Neural cell (in vitro differentiated cells): ENCODE data around the gene SUSD3. TPM values are rescaled to one million over a fixed set of nuclear protein-coding genes. Genes with fewer than 3 reads are reported as not detected.

Experiments used
- H2AFZ ChIP-seq: fragments of 200-600, 300-800 bp; sonication (generic), shearing (Covaris generic); 2 replicates; pipeline ENCODE4 v1.6.0; 2014; ENCODE audit warnings: low read depth, mild to moderate bottlenecking, antibody characterized with exemption, low read length, moderate library complexity
- H3F3A ChIP-seq: fragments of 200-600 bp; shearing (Covaris generic); 2 replicates; pipeline ENCODE4 v1.6.1; 2016; ENCODE audit warnings: mild to moderate bottlenecking, moderate library complexity, mixed read lengths, antibody characterized with exemption, low read length; ENCODE audit not compliant: insufficient read depth, poor library complexity, severe bottlenecking
- H3K27ac ChIP-seq: fragments of 200-600, 300-800 bp; sonication (generic), shearing (Covaris generic); 2 replicates; pipeline ENCODE4 v1.5.1; 2014; ENCODE audit warnings: mild to moderate bottlenecking, low read length, moderate library complexity
- H3K27me3 ChIP-seq: fragments of 300-800, 200-600 bp; sonication (generic), shearing (Covaris generic); 2 replicates; pipeline ENCODE4 v1.6.0; 2014; ENCODE audit warnings: mild to moderate bottlenecking, low read depth, low read length, moderate library complexity; ENCODE audit not compliant: insufficient read depth
- H3K36me3 ChIP-seq: fragments of 300-800, 200-600 bp; sonication (generic), shearing (Covaris generic); 2 replicates; pipeline ENCODE4 v1.5.1; 2014; ENCODE audit warnings: mild to moderate bottlenecking, antibody characterized with exemption, low read length, moderate library complexity; ENCODE audit not compliant: insufficient read depth
- H3K4me2 ChIP-seq: fragments of 300-800, 200-600 bp; sonication (generic), shearing (Covaris generic); 2 replicates; pipeline ENCODE4 v1.6.0; 2014; ENCODE audit warnings: mild to moderate bottlenecking, low read length
- H3K4me3 ChIP-seq: fragments of 300-800, 200-600 bp; sonication (generic), shearing (Covaris generic); 2 replicates; pipeline ENCODE4 v1.5.1; 2014; ENCODE audit warnings: mild to moderate bottlenecking, low read length, moderate library complexity
- H3K79me2 ChIP-seq: fragments of 200-600 bp; shearing (Covaris generic); replicated peaks from 2 replicates; pipeline ENCODE4 v1.6.0; 2014; ENCODE audit warnings: mild to moderate bottlenecking, low read length, moderate library complexity; ENCODE audit not compliant: insufficient read depth
- H3K9ac ChIP-seq: fragments of 300-800, 200-600 bp; sonication (generic), shearing (Covaris generic); 2 replicates; pipeline ENCODE4 v1.6.1; 2016; ENCODE audit warnings: mild to moderate bottlenecking, low read length, mixed read lengths
- H3K9me2 ChIP-seq: fragments of 200-600 bp; shearing (Covaris generic); 2 replicates; pipeline ENCODE4 v1.6.1; 2016; ENCODE audit warnings: mild to moderate bottlenecking, low read length, mixed read lengths; ENCODE audit not compliant: insufficient read depth
- H3K9me3 ChIP-seq: fragments of 200-600, 300-800 bp; sonication (generic), shearing (Covaris generic); 2 replicates; pipeline ENCODE4 v1.6.1; 2016; ENCODE audit warnings: mild to moderate bottlenecking, mixed run types, low read length, moderate library complexity, mixed read lengths
- H4K20me1 ChIP-seq: fragments of 200-600 bp; shearing (Covaris generic); 2 replicates; pipeline ENCODE4 v1.6.1; 2016; ENCODE audit warnings: mild to moderate bottlenecking, mixed run types; ENCODE audit not compliant: insufficient read depth
- EP300 ChIP-seq: fragments of 450-650 bp; conservative IDR thresholded peaks from 2 replicates; pipeline ENCODE4 v1.6.1; 2014; ENCODE audit warnings: antibody characterized with exemption, mild to moderate bottlenecking, moderate library complexity; ENCODE audit not compliant: poor library complexity, severe bottlenecking
- EZH2 ChIP-seq: fragments of 200-600, 300-800 bp; shearing (Covaris generic), sonication (generic); IDR thresholded peaks from 2 replicates; pipeline ENCODE4 v1.6.1; 2014; ENCODE audit warnings: antibody characterized with exemption, low read length, borderline replicate concordance, mild to moderate bottlenecking; ENCODE audit not compliant: insufficient read depth, poor library complexity, severe bottlenecking
- MXI1 ChIP-seq: fragments of 450-650 bp; conservative IDR thresholded peaks from 2 replicates; pipeline ENCODE4 v1.6.1; 2014; ENCODE audit warnings: antibody characterized with exemption, mild to moderate bottlenecking; ENCODE audit not compliant: poor library complexity, severe bottlenecking
- POLR2AphosphoS5 ChIP-seq: IDR thresholded peaks from 2 replicates; pipeline ENCODE4 v1.6.1; 2012
- RAD21 ChIP-seq: fragments of 450-650 bp; conservative IDR thresholded peaks from 2 replicates; pipeline ENCODE4 v1.6.1; 2014; ENCODE audit warnings: antibody characterized with exemption, mild to moderate bottlenecking, moderate library complexity
- SMC3 ChIP-seq: fragments of 450-650 bp; conservative IDR thresholded peaks from 2 replicates; pipeline ENCODE4 v1.6.1; 2014; ENCODE audit warnings: antibody characterized with exemption, mild to moderate bottlenecking, moderate library complexity; ENCODE audit not compliant: poor library complexity
- TAF1 ChIP-seq: IDR thresholded peaks from 2 replicates; pipeline ENCODE4 v1.6.1; 2012; ENCODE audit warnings: low read depth
- polyA plus RNA-seq: library from polyadenylated mRNA; depleted of rRNA; stranded (reverse); fragments of >200 nt; gene quantifications from 2 replicates; pipeline ENCODE4 v1.2.3, GENCODE V29; 2014
- TF ChIP-seq, protein P1 (sequence below): fragments of 450-650 bp; IDR thresholded peaks from 2 replicates; pipeline ENCODE4 v1.5.1; 2014; ENCODE audit warnings: antibody characterized with exemption, mild to moderate bottlenecking, moderate library complexity; ENCODE audit not compliant: poor library complexity, severe bottlenecking
- TF ChIP-seq, protein P2 (sequence below): IDR thresholded peaks from 2 replicates; pipeline ENCODE4 v1.6.1; 2012; ENCODE audit warnings: borderline replicate concordance

The SUSD3 gene
- polyA plus RNA-seq, 1 donor from 2014 or later = not detected

DNA sequence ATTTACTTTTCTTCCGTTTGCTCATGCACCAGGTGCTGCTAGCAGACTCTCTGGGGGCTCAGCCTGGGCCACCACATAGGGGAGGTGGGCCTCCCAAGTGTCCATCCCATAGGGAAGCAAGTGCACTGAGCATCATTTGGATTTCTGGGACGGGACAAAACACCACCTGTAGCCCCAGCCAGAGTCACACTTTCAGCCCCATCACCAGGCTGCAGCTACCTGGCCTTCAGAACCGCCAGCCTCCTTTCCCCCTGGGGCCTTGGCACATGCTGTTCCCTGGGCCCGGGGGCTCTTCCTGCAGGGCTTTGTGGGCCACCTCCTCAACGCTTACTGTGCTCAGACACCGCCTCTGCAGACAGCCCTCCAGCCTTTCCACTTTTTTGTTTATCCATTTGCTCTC, 19.6 kb upstream of the SUSD3 start:
- Histone ChIP-seq H3K9me2 (no peaks in the 10 kb centered on the region), H4K20me1 (no peaks in the 10 kb centered on the region), H3K36me3 (no peaks in the 10 kb centered on the region), H3F3A (no peaks in the 10 kb centered on the region), H3K27ac (no peak overlapping the region), H2AFZ (no peak overlapping the region), H3K79me2 (no peaks in the 10 kb centered on the region), H3K9me3 (no peaks in the 10 kb centered on the region), H3K4me3 (no peak overlapping the region), H3K27me3 (no peaks in the 10 kb centered on the region), H3K9ac (no peak overlapping the region), H3K4me2 (no peak overlapping the region)
- no peak for TF ChIP-seq EP300
- TF ChIP-seq EZH2 = no peak
- TF ChIP-seq, protein P1, sequence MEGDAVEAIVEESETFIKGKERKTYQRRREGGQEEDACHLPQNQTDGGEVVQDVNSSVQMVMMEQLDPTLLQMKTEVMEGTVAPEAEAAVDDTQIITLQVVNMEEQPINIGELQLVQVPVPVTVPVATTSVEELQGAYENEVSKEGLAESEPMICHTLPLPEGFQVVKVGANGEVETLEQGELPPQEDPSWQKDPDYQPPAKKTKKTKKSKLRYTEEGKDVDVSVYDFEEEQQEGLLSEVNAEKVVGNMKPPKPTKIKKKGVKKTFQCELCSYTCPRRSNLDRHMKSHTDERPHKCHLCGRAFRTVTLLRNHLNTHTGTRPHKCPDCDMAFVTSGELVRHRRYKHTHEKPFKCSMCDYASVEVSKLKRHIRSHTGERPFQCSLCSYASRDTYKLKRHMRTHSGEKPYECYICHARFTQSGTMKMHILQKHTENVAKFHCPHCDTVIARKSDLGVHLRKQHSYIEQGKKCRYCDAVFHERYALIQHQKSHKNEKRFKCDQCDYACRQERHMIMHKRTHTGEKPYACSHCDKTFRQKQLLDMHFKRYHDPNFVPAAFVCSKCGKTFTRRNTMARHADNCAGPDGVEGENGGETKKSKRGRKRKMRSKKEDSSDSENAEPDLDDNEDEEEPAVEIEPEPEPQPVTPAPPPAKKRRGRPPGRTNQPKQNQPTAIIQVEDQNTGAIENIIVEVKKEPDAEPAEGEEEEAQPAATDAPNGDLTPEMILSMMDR = no peak
- TF ChIP-seq RAD21 = no peak
- TF ChIP-seq POLR2AphosphoS5 = no peak
- TF ChIP-seq, protein P2, sequence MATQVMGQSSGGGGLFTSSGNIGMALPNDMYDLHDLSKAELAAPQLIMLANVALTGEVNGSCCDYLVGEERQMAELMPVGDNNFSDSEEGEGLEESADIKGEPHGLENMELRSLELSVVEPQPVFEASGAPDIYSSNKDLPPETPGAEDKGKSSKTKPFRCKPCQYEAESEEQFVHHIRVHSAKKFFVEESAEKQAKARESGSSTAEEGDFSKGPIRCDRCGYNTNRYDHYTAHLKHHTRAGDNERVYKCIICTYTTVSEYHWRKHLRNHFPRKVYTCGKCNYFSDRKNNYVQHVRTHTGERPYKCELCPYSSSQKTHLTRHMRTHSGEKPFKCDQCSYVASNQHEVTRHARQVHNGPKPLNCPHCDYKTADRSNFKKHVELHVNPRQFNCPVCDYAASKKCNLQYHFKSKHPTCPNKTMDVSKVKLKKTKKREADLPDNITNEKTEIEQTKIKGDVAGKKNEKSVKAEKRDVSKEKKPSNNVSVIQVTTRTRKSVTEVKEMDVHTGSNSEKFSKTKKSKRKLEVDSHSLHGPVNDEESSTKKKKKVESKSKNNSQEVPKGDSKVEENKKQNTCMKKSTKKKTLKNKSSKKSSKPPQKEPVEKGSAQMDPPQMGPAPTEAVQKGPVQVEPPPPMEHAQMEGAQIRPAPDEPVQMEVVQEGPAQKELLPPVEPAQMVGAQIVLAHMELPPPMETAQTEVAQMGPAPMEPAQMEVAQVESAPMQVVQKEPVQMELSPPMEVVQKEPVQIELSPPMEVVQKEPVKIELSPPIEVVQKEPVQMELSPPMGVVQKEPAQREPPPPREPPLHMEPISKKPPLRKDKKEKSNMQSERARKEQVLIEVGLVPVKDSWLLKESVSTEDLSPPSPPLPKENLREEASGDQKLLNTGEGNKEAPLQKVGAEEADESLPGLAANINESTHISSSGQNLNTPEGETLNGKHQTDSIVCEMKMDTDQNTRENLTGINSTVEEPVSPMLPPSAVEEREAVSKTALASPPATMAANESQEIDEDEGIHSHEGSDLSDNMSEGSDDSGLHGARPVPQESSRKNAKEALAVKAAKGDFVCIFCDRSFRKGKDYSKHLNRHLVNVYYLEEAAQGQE = no peak
- no peak for TF ChIP-seq MXI1
- TF ChIP-seq TAF1 = no peak
- TF ChIP-seq SMC3 = no peak

DNA sequence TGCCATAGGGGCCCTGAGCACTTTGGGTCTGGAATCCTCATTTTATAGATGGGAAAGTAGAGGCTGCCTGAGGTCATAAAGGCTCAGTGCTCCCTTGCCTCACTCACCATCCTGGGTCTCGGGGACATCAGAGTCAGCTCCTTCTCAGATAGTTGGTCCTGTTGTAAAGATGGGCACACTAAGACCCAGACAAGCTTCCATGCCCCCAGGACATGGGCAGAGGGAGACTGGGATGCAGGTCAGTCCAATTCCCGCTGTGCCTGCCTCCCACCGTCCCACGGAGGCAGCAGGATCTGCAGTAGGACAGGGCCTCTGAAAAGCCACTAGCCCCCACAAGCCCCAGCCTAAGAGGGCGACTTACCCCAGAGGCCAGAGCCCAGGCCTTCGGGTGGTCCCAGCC, 19.0 kb upstream of the SUSD3 start:
- Histone ChIP-seq H3K4me3 (no peak overlapping the region), H3K9me2 (no peaks in the 10 kb centered on the region), H3K27me3 (no peaks in the 10 kb centered on the region), H3K9ac (no peak overlapping the region), H3K4me2 (no peak overlapping the region), H2AFZ (no peak overlapping the region), H4K20me1 (no peaks in the 10 kb centered on the region), H3F3A (no peaks in the 10 kb centered on the region), H3K9me3 (no peaks in the 10 kb centered on the region), H3K36me3 (no peaks in the 10 kb centered on the region), H3K79me2 (no peaks in the 10 kb centered on the region), H3K27ac (no peak overlapping the region)
- no peak for TF ChIP-seq EZH2
- TF ChIP-seq, protein P1 = no peak
